GM12874 (cell line): ENCODE data around the gene SFN.

Experiments
- CTCF ChIP-seq: IDR thresholded peaks from 2 replicates; pipeline ENCODE4 v1.5.1; 2011; ENCODE audit warnings: low read depth, mild to moderate bottlenecking, control low read depth, low read length, moderate library complexity; ENCODE audit not compliant: insufficient read depth

SFN gene

GRCh38 chr1:26912147-26912490, 49.2 kb downstream of the SFN start:
- TF ChIP-seq CTCF: no peak

- TF ChIP-seq CTCF: no peak
Observed at GRCh38 chr1:26913389-26913753, 50.4 kb downstream of the SFN start.
